Cortex of kidney (tissue), 1 donor: Measurements from ENCODE around the gene PTPRJ.
A peak's percentile ranks its signal among the peaks of the same experiment; 100 is the strongest.
"Not testable (repeated sequence)": the region's sequence is repeated elsewhere in the genome, so short reads cannot be mapped to it uniquely, and the experiment has no call there.

Source experiments
- DNase-seq: peaks from one replicate; lab custom pipeline; 2025; lab: John Stamatoyannopoulos, UW

The PTPRJ gene

DNA sequence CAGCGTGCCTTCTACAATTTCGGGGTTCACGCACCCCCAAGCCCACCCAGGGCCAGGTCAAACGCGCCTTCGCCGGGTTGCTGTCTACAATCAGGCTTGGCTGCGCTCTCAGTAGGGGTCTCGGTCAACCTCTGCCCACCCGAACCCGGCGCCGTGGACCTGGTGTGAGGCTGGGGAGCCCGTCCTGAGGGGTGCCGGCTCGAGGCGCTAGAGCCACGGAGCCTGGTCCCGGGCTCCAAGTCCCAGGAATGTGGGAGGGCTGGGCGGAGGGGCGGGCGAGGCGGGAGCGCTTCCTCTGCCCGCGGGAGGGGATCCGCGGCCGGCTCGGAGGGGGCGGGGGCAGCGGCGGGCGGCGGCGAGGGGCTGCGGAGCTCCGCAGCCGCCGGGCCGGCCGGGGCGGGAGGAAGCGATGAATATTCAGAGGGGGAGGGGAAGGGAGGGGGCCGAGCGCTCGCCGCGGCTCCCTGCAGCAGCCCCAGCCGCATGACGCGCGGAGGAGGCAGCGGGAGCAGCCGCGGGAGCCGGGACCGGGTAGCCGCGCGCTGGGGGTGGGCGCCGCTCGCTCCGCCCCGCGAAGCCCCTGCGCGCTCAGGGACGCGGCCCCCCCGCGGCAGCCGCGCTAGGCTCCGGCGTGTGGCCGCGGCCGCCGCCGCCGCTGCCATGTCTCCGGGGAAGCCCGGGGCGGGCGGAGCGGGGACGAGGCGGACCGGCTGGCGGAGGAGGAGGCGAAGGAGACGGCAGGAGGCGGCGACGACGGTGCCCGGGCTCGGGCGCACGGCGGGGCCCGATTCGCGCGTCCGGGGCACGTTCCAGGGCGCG, at the start of gene PTPRJ:
PTPRJ (plus strand) TSS at position 472 of the 819 bp plus-strand sequence. CDS start 354 bp downstream, outside the sequence.
- no peak for DNase-seq

DNA sequence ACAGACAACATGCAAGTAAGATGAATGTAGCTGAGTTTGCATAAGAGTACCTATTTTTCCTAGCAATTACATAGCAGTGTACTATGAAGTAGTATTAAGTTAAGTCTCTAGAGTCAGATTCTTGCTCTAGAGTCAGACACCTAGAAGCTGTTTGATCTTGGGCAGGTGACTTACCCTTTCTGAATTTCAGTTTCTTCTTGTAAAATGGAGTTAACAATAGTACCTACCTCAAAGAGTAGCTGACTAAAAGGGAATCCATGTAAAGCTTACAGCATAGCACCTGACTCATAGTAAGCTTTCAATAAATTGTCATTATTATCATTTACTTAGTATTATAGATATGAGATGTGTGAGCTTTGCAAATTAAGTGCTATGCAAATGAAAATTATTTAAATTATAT, 47.8 kb upstream of the PTPRJ start:
- no peak for DNase-seq

DNA sequence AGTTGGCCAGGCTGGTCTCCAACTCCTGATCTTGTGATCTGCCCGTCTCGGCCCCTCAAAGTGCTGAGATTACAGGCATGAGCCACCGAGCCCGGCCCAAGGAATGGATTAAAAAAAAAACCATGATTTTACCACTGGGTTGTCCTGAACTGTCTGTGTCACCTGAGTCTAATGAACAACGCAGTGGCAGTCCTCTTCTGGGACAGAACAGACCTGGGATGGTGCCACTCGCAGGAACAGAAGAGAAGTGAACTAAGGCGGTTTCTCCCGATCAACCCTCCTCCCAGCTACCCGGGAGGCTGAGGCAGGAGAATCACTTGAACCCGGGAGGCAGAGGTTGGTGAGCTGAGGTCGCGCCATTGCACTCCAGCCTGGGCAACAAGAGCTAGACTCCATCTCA, 46.6 kb upstream of the PTPRJ start:
- DNase-seq = not testable (repeated sequence)

DNA sequence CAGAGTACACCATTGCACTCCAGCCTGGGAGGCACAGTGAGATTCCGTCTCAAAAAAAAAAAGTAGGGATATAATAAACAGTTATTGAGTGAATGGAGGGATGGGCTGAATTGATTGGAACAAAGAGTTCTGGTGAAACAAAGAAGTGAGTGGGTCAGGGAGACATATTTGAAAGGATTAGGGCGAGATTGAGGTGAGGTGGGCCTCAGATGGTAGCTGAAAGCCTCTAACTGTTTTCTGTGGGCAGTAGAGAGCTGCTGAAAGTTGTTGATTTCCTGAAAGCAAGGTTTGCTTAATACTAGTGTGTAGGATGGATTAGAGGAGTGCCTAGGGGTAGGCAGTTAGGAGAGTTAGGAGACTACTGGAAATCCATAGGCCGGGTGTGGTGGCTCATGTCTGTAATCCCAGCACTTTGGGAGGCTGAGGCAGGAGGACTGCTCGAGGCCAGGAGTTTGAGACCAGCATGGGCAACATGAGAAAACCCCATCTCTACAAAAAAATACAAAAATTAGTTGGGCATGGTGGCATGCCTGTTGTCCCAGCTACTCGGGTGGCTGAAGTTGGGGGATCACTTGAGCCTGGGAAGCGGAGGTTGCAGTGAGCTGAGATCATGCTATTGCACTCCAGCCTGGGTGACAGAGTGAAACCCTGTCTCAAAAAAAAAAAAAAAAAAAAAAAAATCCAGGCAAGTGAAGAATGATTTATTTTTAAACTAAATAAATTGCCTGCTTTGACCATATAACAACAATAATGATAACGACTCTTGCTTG, 41.4 kb upstream of the PTPRJ start:
- no peak for DNase-seq

DNA sequence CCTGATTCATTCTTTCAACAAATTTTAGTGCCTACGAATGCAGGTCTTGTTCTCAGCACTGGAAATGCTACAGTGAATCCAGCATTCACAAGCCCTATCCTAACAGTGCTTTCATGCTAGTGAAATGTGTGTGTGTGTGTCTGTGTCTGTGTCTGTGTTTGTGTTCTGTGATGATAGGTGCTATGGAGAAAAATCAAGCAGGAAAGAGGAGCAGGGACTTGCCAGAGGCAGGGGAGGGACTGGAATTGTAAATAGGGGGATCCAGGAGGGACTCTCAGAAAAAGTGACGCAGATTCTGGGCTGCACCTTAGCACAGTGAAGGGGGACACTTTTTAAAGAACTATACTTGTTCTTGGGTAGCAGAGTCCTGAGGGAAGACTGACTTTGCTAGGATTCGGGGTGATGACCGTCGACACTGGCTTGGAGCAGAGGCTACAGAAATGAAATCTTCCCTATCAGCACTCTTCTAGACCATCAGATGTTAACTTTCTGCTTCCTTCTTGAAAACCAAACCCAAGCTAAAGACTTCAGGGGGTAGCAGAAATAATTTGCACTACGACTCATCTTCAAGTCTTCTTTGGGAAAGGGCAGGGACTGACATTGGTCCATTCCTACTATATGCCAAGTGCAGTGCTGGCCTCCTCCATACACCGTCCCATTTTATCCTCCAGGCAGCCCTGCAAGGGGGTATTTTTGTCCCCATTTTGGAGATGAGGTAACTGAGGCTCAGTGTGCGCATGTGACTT, 39.3 kb upstream of the PTPRJ start:
- DNase-seq = no peak

DNA sequence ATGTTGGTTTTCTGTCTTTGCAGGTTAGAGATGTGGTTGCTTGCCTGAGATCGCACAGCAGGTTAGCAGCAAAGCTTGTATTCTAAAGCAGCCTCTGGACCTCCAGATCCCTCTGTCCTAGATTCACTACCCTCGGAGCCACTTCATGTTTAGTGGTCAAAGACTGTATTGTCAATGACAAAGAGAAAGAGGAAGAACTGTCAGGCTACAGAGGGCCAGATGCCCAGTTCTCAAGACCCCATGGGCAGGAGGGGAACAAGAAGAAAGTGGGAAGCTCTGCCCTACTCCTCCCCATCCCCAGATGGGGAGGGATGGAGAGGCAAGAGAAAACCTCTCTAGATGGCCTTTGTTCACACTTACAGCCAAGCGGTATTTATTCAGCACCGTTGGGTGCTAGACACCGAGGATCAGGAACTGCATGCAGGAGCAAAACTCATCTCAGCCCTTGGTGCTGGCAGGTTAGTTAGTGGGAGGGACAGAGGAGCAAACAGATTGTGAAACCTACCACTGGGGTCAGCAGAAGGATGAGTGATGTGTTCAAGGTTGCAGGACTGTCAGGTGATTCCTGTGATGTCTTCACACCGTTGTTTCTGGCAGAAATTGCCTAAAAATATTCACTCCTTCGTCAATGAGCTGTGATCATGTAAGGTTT, 38.3 kb upstream of the PTPRJ start:
- DNase-seq = no peak

DNA sequence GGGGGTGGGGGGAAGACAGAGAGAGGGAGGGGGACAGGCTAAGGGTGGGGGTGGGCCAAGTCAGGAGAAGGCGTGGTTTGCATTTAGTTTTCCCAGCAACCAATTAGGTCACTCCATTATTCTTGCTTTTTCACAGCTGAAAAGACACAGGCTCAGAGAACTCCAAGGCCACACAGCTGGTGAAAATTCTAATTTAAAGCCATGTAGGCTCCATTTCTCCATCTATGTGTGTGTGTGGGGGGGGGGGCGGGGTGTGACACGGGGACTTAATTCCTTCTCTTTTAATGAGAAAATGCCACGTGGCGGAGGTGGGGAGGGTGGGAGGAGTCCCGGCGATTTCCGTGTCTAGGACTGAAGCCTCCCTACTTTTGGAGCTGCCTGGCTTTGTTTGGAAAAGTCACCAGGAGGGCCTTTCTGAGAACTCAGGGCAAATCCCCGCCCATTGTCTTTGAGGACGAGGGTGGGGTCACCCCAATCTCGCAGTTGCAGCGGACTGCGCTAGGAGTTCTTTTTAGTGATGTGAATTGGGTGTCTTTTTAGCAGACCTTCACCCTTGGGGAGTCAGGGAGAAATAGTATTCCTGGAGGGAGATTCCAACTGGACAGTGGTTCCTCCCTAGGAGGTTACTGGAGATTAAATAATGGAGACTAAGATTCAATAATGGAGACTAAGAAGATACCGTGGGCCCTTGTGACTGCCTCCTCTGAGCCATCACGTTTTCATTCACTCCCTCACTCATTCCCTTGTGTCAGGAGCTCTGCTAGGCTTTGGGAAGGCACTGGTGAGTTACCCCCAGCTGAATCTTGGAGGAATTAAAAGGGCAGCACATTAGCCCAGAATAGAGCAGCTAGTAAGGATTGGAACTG, 36.4 kb upstream of the PTPRJ start:
- DNase-seq = no peak

DNA sequence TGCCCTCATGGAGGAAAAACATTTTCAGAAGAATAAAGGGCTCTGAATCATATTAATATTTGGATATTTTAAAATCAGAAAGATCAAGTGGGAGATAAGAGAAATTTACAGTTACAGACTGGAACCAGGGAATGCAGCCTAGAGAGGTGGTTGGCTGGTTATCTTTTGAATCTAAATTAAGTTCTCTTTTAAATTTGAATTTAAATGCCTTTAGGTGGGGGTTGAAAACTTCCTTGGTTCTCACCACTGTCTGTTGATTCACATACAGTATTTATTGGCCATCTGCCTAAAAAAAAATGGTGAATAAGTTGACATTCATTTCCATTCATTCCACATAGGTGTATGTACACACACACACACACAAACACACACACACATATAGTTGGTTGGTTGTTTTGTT, 35.7 kb upstream of the PTPRJ start:
- DNase-seq = no peak

DNA sequence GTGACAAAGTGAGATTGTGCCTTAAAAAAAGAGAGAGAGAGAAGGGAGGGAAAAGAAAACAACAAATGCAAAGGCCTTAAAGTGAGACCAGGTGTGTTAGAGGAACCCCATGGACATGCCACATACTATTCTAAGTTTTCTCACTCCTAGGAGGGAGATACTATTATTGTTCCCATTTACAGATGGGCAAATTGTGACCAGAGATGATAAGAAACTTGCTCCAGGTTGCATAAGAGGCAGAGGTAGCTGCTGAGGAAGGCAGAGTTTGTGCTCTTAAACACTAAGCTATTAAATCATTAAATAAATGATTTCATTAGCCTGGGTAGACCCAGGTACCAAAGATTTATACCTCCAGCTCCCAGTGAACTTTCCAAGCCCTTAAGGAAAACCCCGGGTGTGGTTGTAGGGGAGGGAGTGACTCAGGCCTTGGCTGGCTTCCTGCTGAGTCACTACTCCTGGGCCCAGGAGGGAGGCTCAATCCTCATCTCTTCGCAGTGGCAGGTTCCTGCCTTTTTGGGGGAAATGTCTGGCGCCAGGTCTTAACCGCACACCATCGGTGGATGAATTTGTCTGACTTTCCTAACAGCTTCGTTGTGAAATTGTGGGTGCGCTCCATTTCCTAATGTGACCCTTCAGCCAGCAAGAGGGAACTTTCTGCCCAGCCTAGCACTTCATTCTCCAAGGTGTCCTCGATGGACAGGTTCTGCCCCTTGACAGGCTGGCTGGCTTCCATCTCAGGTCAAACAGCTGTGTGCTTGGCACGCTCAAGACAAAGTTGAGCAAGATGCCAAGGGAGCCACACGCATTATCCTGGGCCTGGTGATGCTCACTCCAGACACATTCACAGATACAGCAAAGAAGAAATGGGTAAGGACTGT, 33.4 kb upstream of the PTPRJ start:
- peak; percentile 5 for DNase-seq

DNA sequence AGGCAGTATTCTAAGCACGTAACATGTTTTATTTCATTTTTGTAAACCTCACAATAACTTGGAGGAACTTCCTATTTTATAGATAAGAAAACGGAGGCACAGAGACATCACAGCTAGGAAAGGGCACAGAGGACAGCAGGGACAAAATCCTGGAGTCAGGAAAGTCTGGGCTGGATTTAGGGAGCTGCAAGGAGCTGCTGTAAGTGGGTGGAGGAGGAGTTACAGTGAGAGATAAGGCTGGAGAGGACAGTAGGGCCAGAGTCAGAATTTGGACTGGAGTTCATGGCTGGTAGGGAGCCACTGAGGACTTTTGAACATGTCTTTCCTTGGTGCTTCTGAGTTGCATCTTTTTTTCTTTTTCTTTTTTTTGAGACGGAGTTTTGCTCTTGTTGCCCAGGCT, 32.2 kb upstream of the PTPRJ start:
- no peak for DNase-seq

DNA sequence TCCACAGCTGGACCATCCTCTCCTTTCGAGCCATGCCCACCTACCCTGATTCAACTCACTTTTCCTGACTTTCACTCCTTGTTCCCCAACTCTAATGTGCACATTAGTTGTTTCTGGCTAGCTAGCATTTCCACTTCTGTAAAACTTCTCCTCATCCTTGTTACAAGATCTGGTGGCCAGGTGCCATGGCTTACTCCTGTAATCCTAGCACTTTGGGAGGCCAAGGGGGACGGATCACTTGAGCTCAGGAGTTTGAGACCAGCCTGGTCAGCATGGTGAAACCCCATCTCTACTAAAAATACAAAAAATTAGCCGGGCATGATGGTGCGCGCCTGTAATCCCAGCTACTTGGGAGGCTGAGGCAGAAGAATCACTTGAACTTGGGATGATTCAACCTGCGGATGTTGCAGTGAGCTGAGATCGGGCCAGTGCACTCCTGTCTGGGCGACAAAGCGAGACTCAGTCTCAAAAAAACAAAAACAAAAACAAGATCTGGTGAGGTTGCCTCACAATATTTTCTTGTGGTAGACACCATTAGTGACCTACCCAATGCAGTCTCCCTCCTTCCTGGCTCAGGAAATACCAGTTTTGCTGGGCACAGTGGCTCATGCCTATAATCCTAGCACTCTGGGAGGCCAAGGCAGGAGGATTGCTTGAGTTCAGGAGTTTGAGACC, 31.2 kb upstream of the PTPRJ start:
- DNase-seq = not testable (repeated sequence)

DNA sequence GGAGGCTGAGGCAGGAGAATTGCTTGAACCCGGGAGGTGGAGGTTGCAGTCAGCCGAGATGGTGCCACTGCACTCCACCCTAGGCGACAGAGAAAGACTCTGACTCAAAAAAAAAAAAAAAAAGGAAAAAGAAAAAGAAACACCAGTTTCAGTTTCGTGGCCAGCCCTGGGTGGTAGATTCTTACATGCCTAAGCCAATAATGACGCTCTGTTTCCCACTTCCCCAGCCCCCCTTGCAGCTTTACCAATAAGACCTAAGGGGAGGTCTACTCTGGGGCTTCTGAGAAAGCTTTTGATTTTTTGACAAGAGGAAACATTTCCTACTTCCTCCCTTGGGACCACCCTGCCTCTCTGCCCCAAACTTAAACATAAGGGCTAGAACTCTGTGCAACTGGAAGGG, 30.0 kb upstream of the PTPRJ start:
- DNase-seq = no peak

DNA sequence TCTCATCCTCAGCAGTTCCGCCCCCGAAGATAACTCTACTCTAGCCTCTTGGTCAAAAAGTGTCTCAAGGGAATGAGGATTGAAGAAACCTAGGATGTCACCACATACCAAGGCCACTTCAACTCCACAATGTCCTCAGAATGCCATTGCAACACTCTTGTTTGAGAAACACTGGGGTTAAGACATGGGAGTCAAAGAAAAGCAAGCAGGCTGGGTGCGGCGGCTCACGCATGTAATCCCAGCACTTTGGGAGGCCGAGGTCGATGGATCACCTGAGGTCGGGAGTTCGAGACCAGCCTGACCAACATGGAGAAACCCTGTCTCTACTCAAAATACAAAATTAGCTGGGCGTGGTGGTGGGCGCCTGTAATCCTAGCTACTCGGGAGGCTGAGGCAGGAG, 28.9 kb upstream of the PTPRJ start:
- DNase-seq = not testable (repeated sequence)

DNA sequence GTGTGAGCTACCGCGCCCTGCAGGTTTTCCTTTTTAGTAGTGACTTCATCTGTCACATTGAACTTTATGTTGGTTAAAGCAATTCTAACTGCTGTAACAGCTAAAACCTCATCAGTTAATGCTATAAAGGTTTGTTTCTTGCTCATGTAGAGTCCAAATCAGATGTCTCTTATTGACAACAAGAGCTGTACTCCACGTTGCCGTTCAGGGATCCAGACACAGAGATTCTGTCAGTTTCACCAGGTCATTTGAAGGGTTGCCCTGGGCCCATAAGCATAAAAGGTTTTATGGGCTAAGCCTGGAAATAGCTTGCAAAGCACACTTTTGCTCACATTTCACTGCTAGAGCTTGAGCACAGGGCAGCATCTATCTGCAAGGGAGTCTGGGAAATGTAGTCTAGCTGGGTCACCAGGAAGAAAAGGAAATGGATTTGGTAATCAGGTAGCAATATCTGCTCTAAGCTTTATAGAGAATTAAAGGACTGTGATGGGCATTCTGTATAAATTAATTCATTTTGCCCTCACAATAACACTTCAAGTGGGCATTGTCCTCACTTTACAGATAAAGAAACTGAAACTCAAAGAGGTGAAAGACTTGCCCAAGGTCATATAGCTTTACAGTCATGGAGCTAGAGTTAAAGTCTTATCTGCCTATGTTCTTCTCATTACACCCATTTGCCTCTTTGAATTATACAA, 25.2 kb upstream of the PTPRJ start:
- no peak for DNase-seq

DNA sequence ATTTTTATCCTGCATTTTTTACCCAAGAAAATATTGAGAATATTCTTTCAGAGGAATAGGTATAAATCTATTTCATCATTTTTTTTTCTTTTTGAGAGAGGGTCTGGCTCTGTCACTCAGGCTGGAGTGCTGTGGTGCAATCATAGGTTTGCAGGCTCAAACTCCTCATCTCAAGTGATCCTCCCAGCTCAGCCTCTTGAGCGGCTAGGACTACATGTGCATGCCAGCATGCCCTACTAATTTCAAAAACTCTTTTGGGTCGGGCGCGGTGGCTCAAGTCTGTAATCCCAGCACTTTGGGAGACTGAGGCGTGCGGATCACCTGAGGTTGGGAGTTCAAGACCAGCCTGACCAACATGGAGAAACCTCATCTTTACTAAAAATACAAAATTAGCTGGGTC, 20.3 kb upstream of the PTPRJ start:
- DNase-seq = no peak

DNA sequence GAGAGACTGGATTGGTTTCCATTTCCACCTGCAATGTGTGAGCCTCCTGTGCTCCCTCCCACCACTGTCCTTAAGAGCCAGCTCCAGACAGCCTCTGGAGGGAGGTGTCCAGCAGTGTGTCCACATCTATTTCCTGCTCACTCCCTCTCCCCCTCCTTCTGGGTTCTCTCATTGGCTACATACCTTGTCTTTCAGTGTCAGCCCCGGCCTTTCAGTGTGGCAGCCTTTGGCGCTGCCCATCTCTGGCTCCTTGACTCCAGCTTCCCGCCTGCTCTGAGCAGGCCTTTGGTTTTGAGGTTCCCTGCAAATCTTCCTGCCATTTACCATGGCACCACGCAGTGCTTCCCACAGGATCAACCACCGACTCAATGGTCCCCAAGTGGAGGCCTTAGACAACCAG, 19.0 kb upstream of the PTPRJ start:
- DNase-seq = no peak

DNA sequence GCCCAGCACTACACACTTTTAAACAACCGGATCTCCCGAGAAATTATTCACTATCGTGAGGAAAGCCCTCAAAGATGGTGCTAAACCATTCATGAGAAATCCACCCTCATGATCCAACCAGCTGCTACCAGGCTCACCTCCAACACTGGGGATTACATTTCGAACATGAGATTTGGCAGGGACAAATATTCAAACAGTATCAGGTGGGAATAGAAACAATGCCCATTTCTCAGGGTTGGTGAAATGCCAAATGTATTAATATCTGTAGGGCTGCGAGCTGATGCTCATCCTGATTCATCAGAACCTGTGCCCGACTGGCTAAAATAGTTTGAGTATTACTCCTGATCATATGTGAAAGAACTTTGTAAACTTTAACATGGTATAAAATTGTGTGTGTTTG, 15.8 kb upstream of the PTPRJ start:
- DNase-seq = no peak

DNA sequence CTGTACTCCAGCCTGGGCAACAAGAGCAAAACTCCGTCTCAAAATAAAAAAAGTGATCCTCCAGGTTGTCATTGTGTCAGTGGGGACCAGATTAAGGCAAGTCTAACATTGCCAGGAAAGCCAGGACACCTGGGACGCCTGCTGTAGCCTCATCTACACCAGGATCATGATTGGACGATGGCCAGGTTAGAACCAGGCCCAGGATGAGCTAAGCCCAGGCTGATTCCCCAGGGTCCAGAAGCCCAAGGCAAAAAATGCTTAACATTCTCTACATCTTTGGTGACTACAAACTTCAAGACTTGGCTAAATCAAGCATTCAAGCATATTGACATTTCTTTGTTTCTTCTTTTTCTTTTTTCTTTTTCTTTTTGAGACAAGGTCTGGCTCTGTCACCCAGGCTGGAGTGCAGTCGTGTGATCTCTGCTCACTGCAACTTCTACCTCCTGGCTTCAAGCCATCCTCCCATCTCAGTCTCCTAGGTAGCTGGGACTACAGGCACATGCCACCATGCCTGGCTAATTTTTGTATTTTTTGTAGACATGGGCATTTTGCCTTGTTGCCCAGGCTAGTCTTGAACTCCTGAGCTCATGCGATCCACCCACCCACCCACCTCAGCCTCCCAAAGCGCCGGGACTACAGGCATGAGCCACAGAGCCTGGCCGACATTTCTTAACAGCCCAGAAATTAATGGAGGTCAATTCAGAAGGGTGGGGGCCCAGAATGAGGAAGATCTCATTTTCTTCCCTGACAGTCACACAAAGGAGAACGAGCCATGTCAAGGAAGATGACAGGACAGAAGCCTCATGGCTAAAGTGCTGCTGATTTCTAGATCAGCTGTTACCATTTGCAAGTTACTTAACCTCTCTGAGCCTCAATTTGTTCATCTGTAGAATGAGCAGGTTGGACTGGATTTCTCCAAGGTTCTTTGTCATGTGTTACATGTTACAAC, 12.5 kb upstream of the PTPRJ start:
- no peak for DNase-seq
